Subcutaneous abdominal adipose tissue (tissue), 5 donors: Measurements from ENCODE around the gene ADAMTSL4.
A peak's percentile ranks its signal among the peaks of the same experiment; 100 is the strongest.

Experiments
- H3K27ac ChIP-seq: one replicate; pipeline ENCODE4 v1.7.0; 2013; ENCODE audit warnings: low read depth, mild to moderate bottlenecking, inconsistent platforms, low read length, moderate library complexity
- H3K27me3 ChIP-seq, 5 donors: one replicate each; pipeline ENCODE4 v1.7.0; 2013; ENCODE audit warnings: low read length in 5 of 5, inconsistent platforms in 1 of 5; ENCODE audit not compliant: control insufficient read depth in 5 of 5, insufficient read depth in 4 of 5
- H3K36me3 ChIP-seq, 5 donors: one replicate each; pipeline ENCODE4 v1.7.0; 2013; ENCODE audit warnings: low read length in 5 of 5; ENCODE audit not compliant: control insufficient read depth in 5 of 5, insufficient read depth in 5 of 5
- H3K4me1 ChIP-seq, 5 donors: one replicate each; pipeline ENCODE4 v1.7.0; 2013; ENCODE audit warnings: low read length in 5 of 5, mild to moderate bottlenecking in 3 of 5, moderate library complexity in 1 of 5; ENCODE audit not compliant: control insufficient read depth in 5 of 5, insufficient read depth in 5 of 5
- H3K4me3 ChIP-seq, 5 donors: one replicate each; pipeline ENCODE4 v1.7.0; 2013; ENCODE audit warnings: low read length in 5 of 5, low read depth in 1 of 5
- H3K9ac ChIP-seq, 5 donors: one replicate each; pipeline ENCODE4 v1.7.0; 2013; ENCODE audit warnings: low read length in 5 of 5, mild to moderate bottlenecking in 4 of 5, moderate library complexity in 3 of 5
- H3K9me3 ChIP-seq, 5 donors: one replicate each; pipeline ENCODE4 v1.7.0; 2013; ENCODE audit warnings: low read length in 5 of 5; ENCODE audit not compliant: control insufficient read depth in 5 of 5
- donor health status: healthy.
- donor health status: healthy.
- donor health status: healthy.
- donor health status: healthy.
- donor health status: healthy.

Gene ADAMTSL4

DNA sequence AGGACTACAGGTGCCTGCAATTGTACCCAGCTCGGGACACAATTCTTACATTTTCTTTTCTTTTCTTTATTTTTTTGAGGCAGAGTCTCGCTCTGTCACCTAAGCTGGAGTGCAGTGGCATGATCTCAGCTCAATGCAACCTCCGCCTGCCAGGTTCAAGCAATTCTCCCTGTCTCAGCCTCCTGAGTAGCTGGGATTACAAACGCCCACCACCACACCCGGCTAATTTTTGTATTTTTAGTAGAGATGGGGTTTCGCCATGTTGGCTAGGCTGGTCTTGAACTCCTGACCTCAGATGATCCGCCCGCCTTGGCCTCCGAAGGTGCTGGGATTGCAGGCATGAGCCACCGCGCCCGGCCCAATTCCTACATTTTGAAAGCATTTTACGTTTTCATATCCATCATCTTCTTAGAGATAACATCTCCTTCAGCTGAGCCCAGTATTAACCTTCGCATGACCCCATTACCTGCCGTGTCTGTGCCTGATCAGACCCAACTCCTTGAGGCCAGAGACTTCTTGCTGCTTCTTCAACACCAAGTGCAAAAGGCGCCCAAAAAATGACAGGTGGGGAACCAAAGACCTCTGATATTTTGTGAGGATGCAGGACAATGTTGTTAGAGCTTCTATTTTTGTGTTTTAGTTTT, 2.8 kb upstream of the ADAMTSL4 start:
- no peaks in the 10 kb centered on the region for H3K27me3 ChIP-seq
- H3K4me3 ChIP-seq = no peak overlapping the region
- peaks cover 3 to 37% (median 33%) of the 10 kb centered on the region in 5 donors for H3K4me1 ChIP-seq
- H3K36me3 ChIP-seq = no peaks in the 10 kb centered on the region
- no peak overlapping the region for H3K9ac ChIP-seq
- H3K9me3 ChIP-seq = no peaks in the 10 kb centered on the region
- H3K27ac ChIP-seq = no peak overlapping the region

DNA sequence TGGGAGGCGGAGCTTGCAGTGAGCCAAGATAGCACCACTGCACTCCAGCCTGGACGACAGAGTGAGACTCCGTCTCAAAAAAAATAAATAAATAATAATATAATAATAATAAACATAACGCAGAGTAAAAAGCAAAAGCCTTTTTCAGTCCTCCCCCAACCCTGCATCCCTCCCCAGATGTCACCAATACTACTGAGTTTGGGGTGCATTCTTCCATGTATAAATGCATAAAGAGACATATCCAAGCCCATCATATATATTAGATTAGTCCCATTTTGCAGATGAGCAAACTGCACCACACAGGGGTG, 930 bp upstream of the ADAMTSL4 start:
- peaks cover 0 to 1% (median 0%) of the 10 kb centered on the region in 5 donors for H3K36me3 ChIP-seq
- H3K27ac ChIP-seq = peak overlapping the region; percentile 67
- peaks cover 8 to 56% (median 51%) of the 10 kb centered on the region in 5 donors for H3K4me1 ChIP-seq
- no peaks in the 10 kb centered on the region for H3K27me3 ChIP-seq
- no peaks in the 10 kb centered on the region for H3K9me3 ChIP-seq
- peak overlapping the region in 3 of 5 donors; percentile 0 to 77 (median 62) for H3K9ac ChIP-seq
- H3K4me3 ChIP-seq = peak overlapping the region; percentile 43 to 70 (median 61)

DNA sequence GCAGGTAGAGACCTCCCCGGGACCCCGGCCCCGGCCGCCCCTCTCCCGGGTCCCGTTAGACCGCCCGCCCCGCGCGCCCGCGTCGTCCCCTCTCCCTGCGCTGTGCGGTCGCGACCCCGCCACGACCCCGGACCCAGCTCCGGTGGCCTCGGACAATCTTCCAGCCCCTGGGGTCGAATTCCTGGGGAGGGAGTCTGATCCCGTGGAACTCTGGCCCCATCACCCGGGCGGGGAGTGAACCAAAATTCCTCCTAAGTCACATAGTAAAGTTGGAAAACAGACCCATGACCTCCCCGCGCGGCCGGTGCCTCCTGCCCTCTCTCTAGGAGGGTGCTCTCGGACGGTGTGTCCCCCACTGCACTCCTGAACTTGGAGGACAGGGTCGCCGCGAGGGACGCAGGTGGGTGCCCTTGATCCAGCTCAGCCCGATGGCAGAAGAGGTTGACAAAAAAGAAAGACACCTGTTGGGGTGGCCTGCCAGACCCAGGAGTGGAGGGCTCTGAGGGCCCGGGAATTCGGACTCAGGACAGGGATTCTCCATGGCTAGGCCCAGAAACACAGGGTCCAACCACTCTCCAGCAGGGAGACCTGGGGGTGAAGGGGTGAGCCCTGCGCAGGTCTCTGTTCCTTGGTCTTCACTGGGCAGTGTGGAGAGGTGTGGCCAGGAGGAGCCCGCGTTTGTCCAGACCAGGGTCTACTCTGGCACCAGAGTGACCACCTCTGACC, 451 bp downstream of the ADAMTSL4 start:
- Histone ChIP-seq H3K9me3 (no peaks in the 10 kb centered on the region), H3K27me3 (no peaks in the 10 kb centered on the region), H3K27ac (peak overlapping the region; percentile 85), H3K36me3 (peaks cover 0 to 5% (median 1%) of the 10 kb centered on the region in 5 donors), H3K9ac (peak overlapping the region in 4 of 5 donors; percentile 56 to 81 (median 75)), H3K4me3 (peak overlapping the region; percentile 58 to 70 (median 59)), H3K4me1 (peaks cover 8 to 55% (median 50%) of the 10 kb centered on the region in 5 donors)

DNA sequence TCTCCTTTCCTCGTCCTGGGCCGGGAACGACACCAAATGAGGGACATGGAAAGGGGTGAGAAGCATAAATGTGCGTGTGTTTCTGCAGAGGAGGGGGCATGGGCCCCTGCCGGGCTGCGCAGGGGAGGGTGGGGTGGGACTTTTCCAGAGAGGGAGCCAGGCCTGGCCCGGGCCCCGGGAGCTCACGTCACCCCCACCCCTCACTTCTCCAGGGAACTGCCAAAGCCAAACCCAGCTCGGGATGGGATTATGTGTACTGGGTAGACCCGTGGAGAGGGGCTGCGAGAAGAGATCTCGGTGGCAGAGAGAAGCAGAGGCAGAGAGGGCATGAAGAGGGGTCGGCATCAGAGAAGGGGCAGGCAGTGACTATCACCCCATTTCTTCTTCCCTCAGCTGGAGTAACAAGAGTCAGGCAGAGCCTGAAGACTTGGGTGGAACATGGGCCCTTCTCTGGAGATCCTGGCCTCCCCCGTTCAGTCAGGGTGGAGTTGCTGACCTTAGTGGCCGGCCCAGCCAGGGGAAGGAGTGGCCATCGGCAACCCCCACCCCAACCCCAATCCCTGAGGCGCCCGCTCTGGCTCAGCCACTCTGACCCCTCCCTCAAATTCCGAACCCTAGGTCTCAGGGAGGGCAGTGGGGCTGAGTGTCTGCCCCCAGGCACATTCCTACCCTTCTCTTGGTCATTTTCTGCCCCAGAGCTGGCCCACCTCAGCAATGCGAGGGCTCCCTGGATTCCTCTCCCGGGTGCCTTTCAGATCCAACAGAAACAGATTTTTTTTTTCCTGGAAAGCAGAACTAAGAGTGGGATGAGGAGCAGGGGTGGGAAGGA, 1.2 kb downstream of the ADAMTSL4 start:
- Histone ChIP-seq H3K27ac (peak overlapping the region; percentile 85), H3K9ac (peak overlapping the region in 4 of 5 donors; percentile 56 to 81 (median 75)), H3K4me3 (peak overlapping the region; percentile 58 to 70 (median 59)), H3K27me3 (no peaks in the 10 kb centered on the region), H3K4me1 (peaks cover 8 to 55% (median 50%) of the 10 kb centered on the region in 5 donors), H3K9me3 (no peaks in the 10 kb centered on the region), H3K36me3 (peaks cover 0 to 9% (median 6%) of the 10 kb centered on the region in 5 donors)

DNA sequence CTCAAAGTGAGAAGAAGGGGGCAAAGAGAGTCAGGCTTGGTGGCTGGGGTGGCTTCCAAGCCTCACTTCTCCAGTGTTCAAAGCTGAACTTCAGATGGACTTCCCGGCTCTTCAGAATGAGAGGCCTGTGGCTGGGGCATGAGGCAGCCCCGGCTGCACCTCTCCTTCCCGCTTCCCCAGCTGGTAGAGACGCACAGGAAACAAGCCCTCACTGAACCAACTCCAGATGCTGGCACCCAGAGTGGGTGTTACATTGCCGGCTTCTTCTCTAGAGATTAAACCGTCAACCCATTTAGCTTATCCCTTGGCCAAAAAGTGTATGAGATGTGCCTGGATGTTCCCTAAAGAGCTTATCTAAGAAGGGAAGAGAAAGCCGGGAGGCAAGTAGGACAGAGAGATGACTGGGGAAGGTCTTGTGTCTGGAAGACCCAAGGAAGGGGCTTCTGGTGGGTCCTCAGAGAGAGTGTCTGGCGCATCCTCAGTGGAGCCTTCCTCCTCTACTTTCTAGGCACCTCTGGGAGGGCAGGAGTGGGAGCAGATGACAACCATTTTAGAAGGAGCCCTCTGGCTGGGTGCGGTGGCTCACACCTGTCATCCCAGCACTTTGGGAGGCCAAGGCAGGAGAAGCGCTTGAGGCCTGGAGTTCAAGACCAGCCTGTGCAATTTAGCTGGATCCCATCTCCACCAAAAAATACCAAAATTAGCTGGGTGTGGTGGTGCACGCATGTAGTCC, 2.0 kb downstream of the ADAMTSL4 start:
- peak overlapping the region; percentile 85 for H3K27ac ChIP-seq
- no peaks in the 10 kb centered on the region for H3K27me3 ChIP-seq
- peaks cover 8 to 55% (median 50%) of the 10 kb centered on the region in 5 donors for H3K4me1 ChIP-seq
- peaks cover 0 to 17% (median 14%) of the 10 kb centered on the region in 5 donors for H3K36me3 ChIP-seq
- no peaks in the 10 kb centered on the region for H3K9me3 ChIP-seq
- H3K4me3 ChIP-seq = peak overlapping the region in 3 of 5 donors; percentile 40 to 69 (median 58)
- peak overlapping the region in 3 of 5 donors; percentile 26 to 79 (median 41) for H3K9ac ChIP-seq

DNA sequence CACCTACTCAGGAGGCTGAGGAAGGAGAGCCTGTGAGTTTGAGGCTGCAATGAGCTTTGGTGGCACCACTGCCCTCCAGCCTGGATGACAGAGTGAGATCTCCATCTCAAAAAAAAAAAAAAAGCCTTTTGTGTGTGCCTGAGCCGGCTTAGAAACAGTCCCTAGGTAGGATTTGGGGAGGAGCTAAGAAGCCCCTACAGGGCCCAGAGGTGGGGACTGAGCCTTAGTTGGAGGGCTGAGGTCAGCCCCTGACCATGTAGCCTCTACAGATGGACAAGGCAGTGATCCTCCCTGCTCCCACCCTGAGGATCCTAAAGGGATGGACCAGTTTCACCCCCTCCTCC, 2.5 kb downstream of the ADAMTSL4 start:
- H3K9ac ChIP-seq = peak overlapping the region in 2 of 5 donors; percentile 8 to 41
- H3K4me3 ChIP-seq = peak overlapping the region in 3 of 5 donors; percentile 11 to 69 (median 26)
- H3K9me3 ChIP-seq = no peaks in the 10 kb centered on the region
- H3K27ac ChIP-seq = peak overlapping the region; percentile 85
- no peaks in the 10 kb centered on the region for H3K27me3 ChIP-seq
- peaks cover 0 to 22% (median 17%) of the 10 kb centered on the region in 5 donors for H3K36me3 ChIP-seq
- H3K4me1 ChIP-seq = peaks cover 8 to 55% (median 50%) of the 10 kb centered on the region in 5 donors

DNA sequence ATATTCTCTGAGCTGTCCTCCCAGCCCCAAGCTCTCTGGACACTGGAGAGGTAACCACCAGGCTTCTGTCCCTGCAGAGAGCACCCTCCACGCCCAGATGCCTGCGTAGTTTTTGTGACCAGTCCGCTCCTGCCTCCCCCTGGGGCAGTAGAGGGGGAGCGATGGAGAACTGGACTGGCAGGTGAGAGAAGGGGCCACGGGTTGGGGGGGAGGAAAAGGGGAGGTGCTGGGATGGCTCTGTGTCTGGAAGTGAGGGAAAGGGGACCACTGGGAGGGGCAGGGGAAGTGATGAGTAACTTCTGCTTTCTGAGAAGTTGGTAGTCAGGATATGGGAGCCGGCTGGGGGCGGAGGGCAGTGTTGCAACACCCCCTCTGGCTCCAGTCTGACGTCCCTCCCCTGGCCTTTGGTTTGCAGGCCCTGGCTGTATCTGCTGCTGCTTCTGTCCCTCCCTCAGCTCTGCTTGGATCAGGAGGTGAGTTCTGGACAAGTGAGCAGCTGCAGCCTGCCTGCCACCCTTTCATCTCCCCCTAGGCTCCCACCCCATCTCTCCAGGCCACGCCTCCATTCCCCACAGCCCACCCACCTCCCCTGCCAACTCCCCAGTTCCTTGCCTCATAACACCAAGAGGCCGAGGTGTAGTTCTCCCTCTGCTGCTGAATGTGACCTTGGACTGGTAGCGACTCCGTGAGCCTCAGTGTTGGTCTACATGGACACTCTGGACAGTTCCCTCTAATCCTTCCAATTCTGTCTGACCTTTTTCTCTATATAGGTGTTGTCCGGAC, 3.1 kb downstream of the ADAMTSL4 start:
- H3K27ac ChIP-seq = peak overlapping the region; percentile 85
- peak overlapping the region in 4 of 5 donors; percentile 11 to 69 (median 25) for H3K4me3 ChIP-seq
- peaks cover 11 to 55% (median 50%) of the 10 kb centered on the region in 5 donors for H3K4me1 ChIP-seq
- H3K9me3 ChIP-seq = no peaks in the 10 kb centered on the region
- peaks cover 0 to 25% (median 19%) of the 10 kb centered on the region in 5 donors for H3K36me3 ChIP-seq
- H3K27me3 ChIP-seq = no peaks in the 10 kb centered on the region
- H3K9ac ChIP-seq = peak overlapping the region in 3 of 5 donors; percentile 41 to 45 (median 44)

DNA sequence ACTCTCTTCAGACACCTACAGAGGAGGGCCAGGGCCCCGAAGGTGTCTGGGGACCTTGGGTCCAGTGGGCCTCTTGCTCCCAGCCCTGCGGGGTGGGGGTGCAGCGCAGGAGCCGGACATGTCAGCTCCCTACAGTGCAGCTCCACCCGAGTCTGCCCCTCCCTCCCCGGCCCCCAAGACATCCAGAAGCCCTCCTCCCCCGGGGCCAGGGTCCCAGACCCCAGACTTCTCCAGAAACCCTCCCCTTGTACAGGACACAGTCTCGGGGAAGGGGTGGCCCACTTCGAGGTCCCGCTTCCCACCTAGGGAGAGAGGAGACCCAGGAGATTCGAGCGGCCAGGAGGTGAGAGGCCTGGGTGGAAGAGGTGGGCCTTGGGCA, 3.7 kb downstream of the ADAMTSL4 start:
- H3K4me1 ChIP-seq = peaks cover 11 to 55% (median 51%) of the 10 kb centered on the region in 5 donors
- peaks cover 0 to 30% (median 24%) of the 10 kb centered on the region in 5 donors for H3K36me3 ChIP-seq

More for the DNA sequence above, 3.7 kb downstream of the ADAMTSL4 start:
- Histone ChIP-seq H3K4me3 (peak overlapping the region in 2 of 5 donors; percentile 24 to 46), H3K27ac (peak overlapping the region; percentile 85), H3K9ac (peak overlapping the region in 4 of 5 donors; percentile 34 to 54 (median 44)), H3K27me3 (no peaks in the 10 kb centered on the region), H3K9me3 (no peaks in the 10 kb centered on the region)
